ENCODE measurements around the gene MCM3AP. TPM values are rescaled to one million over a fixed set of nuclear protein-coding genes. Genes with fewer than 3 reads are reported as not detected.

The MCM3AP gene
- total RNA-seq, 2 experiments from 2014 or later = 109 to 166 TPM

DNA sequence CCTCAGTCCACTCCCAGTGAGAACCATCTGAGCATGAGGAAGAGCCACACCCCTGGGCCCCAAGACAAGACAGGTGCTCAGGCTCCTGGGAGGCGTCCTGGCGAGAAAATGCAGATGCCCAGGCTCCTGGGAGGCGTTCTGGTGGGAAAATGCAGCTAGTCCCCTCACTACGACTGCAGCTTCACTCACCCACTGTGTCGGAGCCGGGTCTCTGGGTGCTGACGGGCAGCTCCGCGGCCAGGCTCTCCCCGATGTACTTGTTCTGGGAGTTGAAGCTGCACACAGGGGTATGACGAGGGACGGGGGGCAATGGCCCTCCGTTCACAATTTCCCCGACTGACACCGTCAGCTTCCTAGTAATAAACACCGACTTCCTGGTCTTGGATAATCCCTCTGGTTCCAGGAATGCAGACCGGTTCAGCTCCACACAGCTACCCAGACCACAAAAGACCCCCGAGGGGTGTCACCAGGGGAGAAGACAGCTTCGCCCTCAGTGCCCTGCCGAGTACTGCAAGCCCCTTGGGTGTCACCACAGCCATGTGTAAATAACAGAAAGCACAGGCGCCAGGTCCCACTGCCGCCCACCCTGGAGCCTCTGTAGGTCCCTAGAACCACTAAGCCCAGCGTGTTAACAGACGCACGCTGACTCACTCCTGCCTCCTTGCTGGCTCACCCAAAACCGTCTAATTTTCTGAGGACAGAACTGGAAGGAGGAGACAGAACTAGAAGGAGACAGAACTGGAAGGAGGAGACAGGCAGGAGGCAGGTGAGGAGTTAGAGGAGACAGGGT lies 19.5 kb downstream of the MCM3AP start:
- Histone ChIP-seq H2AFZ (ENCODE audit: low read length) (no peak overlapping the region), H3K79me2 (ENCODE audit: insufficient read depth, low read depth, low read length) (no peaks in the 10 kb centered on the region), H3K4me3 (ENCODE audit: low read depth, low read length, poor library complexity, severe bottlenecking) (no peak overlapping the region), H3K4me2 (ENCODE audit: low read length) (no peak overlapping the region), H4K20me1 (ENCODE audit: insufficient read depth, low read length) (no peaks in the 10 kb centered on the region), H3K4me1 (ENCODE audit: insufficient read depth, low read length, poor library complexity, severe bottlenecking) (no peaks in the 10 kb centered on the region), H3K36me3 (ENCODE audit: insufficient read depth, low read length) (peaks cover 91% of the 10 kb centered on the region), H3K27ac (ENCODE audit: low read depth, low read length, poor library complexity, severe bottlenecking) (no peak overlapping the region), H3K9me3 (ENCODE audit: low read length) (no peaks in the 10 kb centered on the region), H3K9me2 (ENCODE audit: insufficient read depth, low read length) (no peaks in the 10 kb centered on the region)
- ChIA-PET POLR2A (no interaction called here), CTCF (ENCODE audit: unreplicated experiment) (no interaction called here)
- DNase-seq (ENCODE audit: low spot score) = no peak
- intact Hi-C loops (cut with micrococcal nuclease; ENCODE audit: unreplicated experiment) = no loop called here
- TF ChIP-seq, protein P1, sequence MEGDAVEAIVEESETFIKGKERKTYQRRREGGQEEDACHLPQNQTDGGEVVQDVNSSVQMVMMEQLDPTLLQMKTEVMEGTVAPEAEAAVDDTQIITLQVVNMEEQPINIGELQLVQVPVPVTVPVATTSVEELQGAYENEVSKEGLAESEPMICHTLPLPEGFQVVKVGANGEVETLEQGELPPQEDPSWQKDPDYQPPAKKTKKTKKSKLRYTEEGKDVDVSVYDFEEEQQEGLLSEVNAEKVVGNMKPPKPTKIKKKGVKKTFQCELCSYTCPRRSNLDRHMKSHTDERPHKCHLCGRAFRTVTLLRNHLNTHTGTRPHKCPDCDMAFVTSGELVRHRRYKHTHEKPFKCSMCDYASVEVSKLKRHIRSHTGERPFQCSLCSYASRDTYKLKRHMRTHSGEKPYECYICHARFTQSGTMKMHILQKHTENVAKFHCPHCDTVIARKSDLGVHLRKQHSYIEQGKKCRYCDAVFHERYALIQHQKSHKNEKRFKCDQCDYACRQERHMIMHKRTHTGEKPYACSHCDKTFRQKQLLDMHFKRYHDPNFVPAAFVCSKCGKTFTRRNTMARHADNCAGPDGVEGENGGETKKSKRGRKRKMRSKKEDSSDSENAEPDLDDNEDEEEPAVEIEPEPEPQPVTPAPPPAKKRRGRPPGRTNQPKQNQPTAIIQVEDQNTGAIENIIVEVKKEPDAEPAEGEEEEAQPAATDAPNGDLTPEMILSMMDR (conservative IDR thresholded peaks at IDR 0.05; ENCODE audit: low read length) = no peak
- TF ChIP-seq EZH2phosphoT487 (IDR thresholded peaks at IDR 0.05; ENCODE audit: borderline replicate concordance, low read depth, low read length) = no peak
- no TSS peak for BruUV-seq (replicated peaks)

DNA sequence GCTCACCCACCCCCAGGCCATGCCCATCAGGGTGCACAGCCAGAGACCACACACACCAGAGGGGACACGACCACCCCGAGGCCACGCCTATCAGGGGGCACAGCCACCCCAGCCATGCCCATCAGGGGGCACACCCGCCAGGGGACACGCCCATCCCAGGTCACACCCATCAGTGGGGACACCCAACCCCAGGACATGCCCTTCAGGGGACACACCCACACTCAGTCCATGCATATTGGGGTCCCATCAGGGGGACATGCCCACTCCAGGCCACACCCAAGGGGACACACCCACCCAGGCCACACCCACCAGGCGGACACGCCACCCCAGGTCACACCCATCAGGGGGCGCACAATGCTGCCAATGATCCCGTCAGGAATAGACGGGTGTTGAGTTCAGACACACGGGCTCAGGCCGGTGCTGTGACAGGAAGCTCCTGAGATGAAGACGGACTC lies 20.7 kb downstream of the MCM3AP start:
- ChIA-PET POLR2A (no interaction called here), CTCF (ENCODE audit: unreplicated experiment) (no interaction called here)
- peaks cover 91% of the 10 kb centered on the region for H3K36me3 ChIP-seq (ENCODE audit: insufficient read depth, low read length)
- no peaks in the 10 kb centered on the region for H3K9me2 ChIP-seq (ENCODE audit: insufficient read depth, low read length)
- no peak overlapping the region for H3K4me2 ChIP-seq (ENCODE audit: low read length)
- no TSS peak for BruUV-seq (replicated peaks)
- H3K4me1 ChIP-seq (ENCODE audit: insufficient read depth, low read length, poor library complexity, severe bottlenecking) = no peaks in the 10 kb centered on the region
- TF ChIP-seq EZH2phosphoT487 (IDR thresholded peaks at IDR 0.05; ENCODE audit: borderline replicate concordance, low read depth, low read length) = no peak
- TF ChIP-seq, protein P1 (conservative IDR thresholded peaks at IDR 0.05; ENCODE audit: low read length) = 0 out of 2 replicates have a peak, but pooled peaks have one; percentile 18
- no peak overlapping the region for H3K27ac ChIP-seq (ENCODE audit: low read depth, low read length, poor library complexity, severe bottlenecking)
- no peak overlapping the region for H3K4me3 ChIP-seq (ENCODE audit: low read depth, low read length, poor library complexity, severe bottlenecking)
- no peaks in the 10 kb centered on the region for H4K20me1 ChIP-seq (ENCODE audit: insufficient read depth, low read length)
- DNase-seq (ENCODE audit: low spot score) = no peak
- no peaks in the 10 kb centered on the region for H3K79me2 ChIP-seq (ENCODE audit: insufficient read depth, low read depth, low read length)
- H2AFZ ChIP-seq (ENCODE audit: low read length) = no peak overlapping the region
- intact Hi-C loops (cut with micrococcal nuclease; ENCODE audit: unreplicated experiment) = no loop called here
- H3K9me3 ChIP-seq (ENCODE audit: low read length) = no peaks in the 10 kb centered on the region

DNA sequence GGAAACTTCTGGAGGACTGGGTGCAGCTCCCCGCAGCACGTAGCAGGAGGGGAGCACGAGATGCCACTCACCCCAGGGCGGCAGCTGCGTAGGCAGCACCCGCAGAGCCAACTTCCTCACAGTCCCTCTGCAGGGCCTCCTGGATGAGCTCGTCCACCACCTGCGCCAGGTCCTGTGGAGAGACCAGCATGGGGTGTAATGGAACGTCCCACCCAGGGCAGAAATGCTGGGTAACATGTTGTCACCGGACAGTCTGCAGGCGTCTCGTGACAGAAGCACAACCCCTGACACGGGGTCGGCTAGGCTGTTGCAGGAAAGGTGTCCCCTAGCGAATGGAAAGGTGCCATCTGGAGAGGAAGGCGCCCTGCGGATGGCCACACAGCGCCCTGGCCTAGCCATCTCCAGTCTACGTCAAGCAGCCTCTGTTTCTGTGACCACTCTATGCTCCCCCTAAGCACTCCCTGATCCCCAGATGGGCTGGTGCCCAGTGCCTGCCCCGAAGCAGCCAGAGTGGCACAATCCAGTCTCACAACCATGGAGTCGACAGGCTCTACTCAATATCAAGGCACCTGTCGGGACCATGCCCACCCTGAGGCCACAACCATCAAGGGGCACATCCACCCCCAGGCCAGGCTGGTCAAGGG lies 21.2 kb downstream of the MCM3AP start:
- ChIA-PET POLR2A (no interaction called here), CTCF (ENCODE audit: unreplicated experiment) (no interaction called here)
- H3K27ac ChIP-seq (ENCODE audit: low read depth, low read length, poor library complexity, severe bottlenecking) = no peak overlapping the region
- no peak for TF ChIP-seq EZH2phosphoT487 (IDR thresholded peaks at IDR 0.05; ENCODE audit: borderline replicate concordance, low read depth, low read length)
- TF ChIP-seq, protein P1 (conservative IDR thresholded peaks at IDR 0.05; ENCODE audit: low read length) = no peak
- no peaks in the 10 kb centered on the region for H3K9me3 ChIP-seq (ENCODE audit: low read length)
- no peak overlapping the region for H2AFZ ChIP-seq (ENCODE audit: low read length)
- H4K20me1 ChIP-seq (ENCODE audit: insufficient read depth, low read length) = no peaks in the 10 kb centered on the region
- BruUV-seq (replicated peaks) = no TSS peak
- DNase-seq (ENCODE audit: low spot score) = no peak
- no peak overlapping the region for H3K4me3 ChIP-seq (ENCODE audit: low read depth, low read length, poor library complexity, severe bottlenecking)
- H3K9me2 ChIP-seq (ENCODE audit: insufficient read depth, low read length) = no peaks in the 10 kb centered on the region
- no peaks in the 10 kb centered on the region for H3K79me2 ChIP-seq (ENCODE audit: insufficient read depth, low read depth, low read length)
- no peak overlapping the region for H3K4me2 ChIP-seq (ENCODE audit: low read length)
- peaks cover 85% of the 10 kb centered on the region for H3K36me3 ChIP-seq (ENCODE audit: insufficient read depth, low read length)
- no peaks in the 10 kb centered on the region for H3K4me1 ChIP-seq (ENCODE audit: insufficient read depth, low read length, poor library complexity, severe bottlenecking)
- intact Hi-C loops (cut with micrococcal nuclease; ENCODE audit: unreplicated experiment) = no loop called here

Measured in OCI-LY7 (cell line).